Suprapubic skin (tissue), 4 donors: ENCODE results near the gene ALDH9A1. TPM values are rescaled to one million over a fixed set of nuclear protein-coding genes. Genes with fewer than 3 reads are reported as not detected.
"Not testable (repeated sequence)": the region's sequence is repeated elsewhere in the genome, so short reads cannot be mapped to it uniquely, and the experiment has no call there.

ENCODE experiments used
- DNase-seq, 2 donors: peaks; one replicate each; pipeline ENCODE4 v3.0.0-alpha.2; 2019; ENCODE audit warnings: low spot score in 2 of 2
- H3K27ac ChIP-seq: fragments of 200-600 bp; sonication (generic); one replicate; pipeline ENCODE4 v1.5.1; 2019
- H3K27me3 ChIP-seq: fragments of 200-600 bp; sonication (generic); one replicate; pipeline ENCODE4 v1.5.1; 2019
- H3K36me3 ChIP-seq: fragments of 200-600 bp; sonication (generic); one replicate; pipeline ENCODE4 v1.5.1; 2019
- H3K4me1 ChIP-seq: fragments of 200-600 bp; sonication (generic); one replicate; pipeline ENCODE4 v1.5.1; 2019
- H3K4me3 ChIP-seq: fragments of 200-600 bp; sonication (generic); one replicate; pipeline ENCODE4 v1.5.1; 2019; ENCODE audit warnings: mild to moderate bottlenecking
- H3K9me3 ChIP-seq: fragments of 200-600 bp; sonication (generic); one replicate; pipeline ENCODE4 v1.5.1; 2019
- CTCF ChIP-seq, 2 donors: fragments of 200-600 bp in 1 of 2; fragments of 450-650 bp in 1 of 2; sonication (generic) in 1 of 2; IDR thresholded peaks; one replicate each; pipeline ENCODE4 v1.5.1; 2016 to 2019; ENCODE audit warnings: antibody characterized with exemption in 2 of 2, mild to moderate bottlenecking in 1 of 2, moderate library complexity in 1 of 2
- EP300 ChIP-seq: sonication (generic); formaldehyde crosslinking; IDR thresholded peaks from one replicate; pipeline ENCODE4 v1.6.1; 2017; ENCODE audit warnings: antibody characterized with exemption
- POLR2A ChIP-seq, 2 donors: fragments of 450-650 bp; IDR thresholded peaks; one replicate each; pipeline ENCODE4 v1.6.1; 2017; ENCODE audit warnings: antibody characterized with exemption in 2 of 2, mild to moderate bottlenecking in 2 of 2, moderate library complexity in 2 of 2
- POLR2AphosphoS5 ChIP-seq, 3 donors: sonication (generic); formaldehyde crosslinking; IDR thresholded peaks; one replicate each; pipeline ENCODE4 v1.6.1; 2017; ENCODE audit warnings: antibody characterized with exemption in 3 of 3
- WGBS: methylation state at CpG from one replicate; pipeline ENCODE4 v1.1.5; 2018; 5-methylcytosine and 5-hydroxymethylcytosine counted together
- total RNA-seq, 4 donors: library from RNA; depleted of rRNA; stranded (reverse); fragments of >200 nt; gene quantifications; one replicate each; pipeline ENCODE4 v1.1.0, GENCODE V29; 2016

The ALDH9A1 gene
- total RNA-seq, 4 donors from 2014 or later, result 59.7 to 91.5 (median 76.9) TPM

DNA sequence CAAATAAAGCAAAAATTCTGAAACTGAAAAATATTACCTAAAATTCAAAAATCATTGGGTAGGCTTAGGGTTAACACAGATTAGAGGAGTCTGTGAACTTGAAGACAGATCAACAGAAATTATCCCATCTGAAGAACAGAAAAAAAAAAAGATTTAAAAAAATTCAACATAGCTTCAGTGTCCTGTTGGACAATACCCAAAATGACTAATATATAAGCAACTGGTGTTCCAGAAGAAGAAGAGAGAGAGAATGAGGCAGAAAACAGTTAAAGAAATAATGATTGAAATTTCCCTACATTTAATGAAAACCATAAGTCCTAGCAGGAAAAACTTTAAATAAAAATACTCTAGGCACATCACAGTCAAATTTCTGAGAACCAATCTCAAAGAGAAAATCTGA, 38.8 kb upstream of the ALDH9A1 start:
- peaks cover 58% of the 10 kb centered on the region for H3K36me3 ChIP-seq
- no peaks in the 10 kb centered on the region for H3K4me1 ChIP-seq
- no peak for DNase-seq
- TF ChIP-seq POLR2A (IDR thresholded peaks at IDR 0.05) (no peak), POLR2AphosphoS5 (IDR thresholded peaks at IDR 0.05) (no peak), EP300 (no peak), CTCF (IDR thresholded peaks at IDR 0.05) (no peak)
- no peaks in the 10 kb centered on the region for H3K9me3 ChIP-seq
- H3K4me3 ChIP-seq, result no peak overlapping the region
- H3K27ac ChIP-seq, result no peak overlapping the region
- no peaks in the 10 kb centered on the region for H3K27me3 ChIP-seq

- H3K4me3 ChIP-seq, result no peak overlapping the region
- peaks cover 41% of the 10 kb centered on the region for H3K36me3 ChIP-seq
- TF ChIP-seq CTCF (IDR thresholded peaks at IDR 0.05), result no peak
- TF ChIP-seq POLR2AphosphoS5 (IDR thresholded peaks at IDR 0.05), result no peak
- no peak for TF ChIP-seq EP300
- TF ChIP-seq POLR2A (IDR thresholded peaks at IDR 0.05), result no peak
- WGBS, result 80% methylated on average over 3 of the region's 3 CpGs
- no peaks in the 10 kb centered on the region for H3K27me3 ChIP-seq
- H3K27ac ChIP-seq, result no peak overlapping the region
- H3K4me1 ChIP-seq, result no peaks in the 10 kb centered on the region
- no peaks in the 10 kb centered on the region for H3K9me3 ChIP-seq
- DNase-seq, result no peak
Measured at GRCh38 chr1:165734906-165735305, 36.5 kb upstream of the ALDH9A1 start.

DNA sequence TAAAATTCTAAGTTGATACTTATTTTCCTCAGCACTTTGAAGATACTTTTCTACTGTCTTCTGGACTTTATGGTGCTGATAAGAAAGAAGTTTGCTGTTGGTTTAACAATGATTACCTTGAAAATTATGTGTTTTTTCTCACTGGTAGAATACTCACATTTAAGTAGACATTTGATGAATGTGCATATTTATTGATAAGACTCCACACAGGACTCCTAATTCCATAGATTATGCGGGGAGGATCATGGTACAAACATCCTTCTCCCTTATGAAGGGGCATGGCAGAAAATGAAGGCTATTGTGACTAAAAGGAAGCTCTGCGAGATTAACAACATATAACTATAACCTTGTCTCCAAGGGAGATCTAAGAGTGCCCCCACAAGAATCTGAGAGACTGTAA, 28.5 kb upstream of the ALDH9A1 start:
- DNase-seq, result no peak
- TF ChIP-seq EP300 (no peak), POLR2AphosphoS5 (IDR thresholded peaks at IDR 0.05) (no peak), CTCF (IDR thresholded peaks at IDR 0.05) (no peak), POLR2A (IDR thresholded peaks at IDR 0.05) (no peak)

GRCh38 chr1:165726169-165726568, 27.8 kb upstream of the ALDH9A1 start:
- TF ChIP-seq CTCF (IDR thresholded peaks at IDR 0.05) (no peak), POLR2AphosphoS5 (IDR thresholded peaks at IDR 0.05) (no peak), EP300 (no peak), POLR2A (IDR thresholded peaks at IDR 0.05) (no peak)
- peaks cover 35% of the 10 kb centered on the region for H3K36me3 ChIP-seq
- no peaks in the 10 kb centered on the region for H3K4me1 ChIP-seq
- H3K27ac ChIP-seq, result no peak overlapping the region
- H3K4me3 ChIP-seq, result no peak overlapping the region
- H3K27me3 ChIP-seq, result no peaks in the 10 kb centered on the region
- 93% methylated on average over 2 of the region's 2 CpGs for WGBS
- no peaks in the 10 kb centered on the region for H3K9me3 ChIP-seq
- DNase-seq, result no peak

More for the DNA sequence above, 28.5 kb upstream of the ALDH9A1 start:
- Histone ChIP-seq H3K36me3 (peaks cover 35% of the 10 kb centered on the region), H3K27me3 (no peaks in the 10 kb centered on the region), H3K4me1 (no peaks in the 10 kb centered on the region), H3K27ac (no peak overlapping the region), H3K4me3 (no peak overlapping the region), H3K9me3 (no peaks in the 10 kb centered on the region)
- 96% methylated on average over 2 of the region's 2 CpGs for WGBS

- WGBS, result 31% methylated on average over 4 of the region's 4 CpGs
- Histone ChIP-seq H3K27me3 (no peaks in the 10 kb centered on the region), H3K27ac (no peak overlapping the region), H3K4me3 (no peak overlapping the region), H3K9me3 (no peaks in the 10 kb centered on the region), H3K4me1 (no peaks in the 10 kb centered on the region), H3K36me3 (no peaks in the 10 kb centered on the region)
- DNase-seq, result no peak
- TF ChIP-seq EP300, result no peak
- TF ChIP-seq POLR2AphosphoS5 (IDR thresholded peaks at IDR 0.05), result no peak
- TF ChIP-seq POLR2A (IDR thresholded peaks at IDR 0.05), result no peak
- peak in 1 of 2 donors; percentile 37 for TF ChIP-seq CTCF (IDR thresholded peaks at IDR 0.05)
Measured at GRCh38 chr1:165717918-165718515, 19.7 kb upstream of the ALDH9A1 start.

GRCh38 chr1:165716265-165717051, 18.1 kb upstream of the ALDH9A1 start:
- H3K27me3 ChIP-seq, H3K36me3 ChIP-seq, H3K9me3 ChIP-seq, H3K4me1 ChIP-seq, DNase-seq, H3K27ac ChIP-seq, H3K4me3 ChIP-seq: not testable (repeated sequence)
- WGBS, result 78% methylated on average over 8 of the region's 8 CpGs
